Natural killer cell (primary cell): ENCODE measurements around the gene IFNL4. TPM values are rescaled to one million over a fixed set of nuclear protein-coding genes. Genes with fewer than 3 reads are reported as not detected.

Experiments used
- ATAC-seq, 3 donors: fragments of 150-1000 bp in 2 of 3; fragments of 200-7000 bp in 1 of 3; cut with Tn5 transposase; 1 replicate in 1 of 3; 2 replicates in 2 of 3; pipeline ENCODE4 v1.10.0; 2021; ENCODE audit warnings: mild to moderate bottlenecking in 2 of 3, moderate library complexity in 2 of 3
- DNase-seq, 2 donors: peaks; one replicate each; pipeline versions ENCODE4 v3.0.0 to v3.0.0-alpha.2; 2013 to 2021; ENCODE audit warnings: mixed read lengths in 1 of 2
- H3K27ac ChIP-seq: one replicate; pipeline ENCODE4 v1.5.1; 2013; ENCODE audit warnings: mild to moderate bottlenecking, low read length
- H3K27me3 ChIP-seq: one replicate; pipeline ENCODE4 v1.6.1; 2013; ENCODE audit warnings: low read length; ENCODE audit not compliant: control insufficient read depth, insufficient read depth
- H3K36me3 ChIP-seq: one replicate; pipeline ENCODE4 v1.6.1; 2013; ENCODE audit warnings: low read length; ENCODE audit not compliant: control insufficient read depth, insufficient read depth
- H3K4me1 ChIP-seq: one replicate; pipeline ENCODE4 v1.6.1; 2013; ENCODE audit warnings: low read length; ENCODE audit not compliant: control insufficient read depth, insufficient read depth
- H3K4me3 ChIP-seq: one replicate; pipeline ENCODE4 v1.5.1; 2013; ENCODE audit warnings: low read length
- H3K9me3 ChIP-seq: one replicate; pipeline ENCODE4 v1.6.1; 2013; ENCODE audit warnings: low read length; ENCODE audit not compliant: control insufficient read depth, insufficient read depth
- H3K27ac Mint-ChIP-seq, 2 donors: one replicate each; pipeline ENCODE4 v1.8.0; 2022; ENCODE audit warnings: mild to moderate bottlenecking in 2 of 2, mixed read lengths in 2 of 2, moderate library complexity in 1 of 2
- H3K27me3 Mint-ChIP-seq, 2 donors: one replicate each; pipeline ENCODE4 v1.8.0; 2022; ENCODE audit warnings: low read depth in 2 of 2, mixed read lengths in 2 of 2
- H3K36me3 Mint-ChIP-seq: one replicate; pipeline ENCODE4 v1.8.0; 2022; ENCODE audit warnings: mixed read lengths
- H3K4me1 Mint-ChIP-seq, 2 donors: one replicate each; pipeline ENCODE4 v1.8.0; 2022; ENCODE audit warnings: mixed read lengths in 2 of 2
- H3K4me3 Mint-ChIP-seq: one replicate; pipeline ENCODE4 v1.8.0; 2022; ENCODE audit warnings: mild to moderate bottlenecking, moderate library complexity, mixed read lengths
- H3K9me3 Mint-ChIP-seq, 2 donors: one replicate each; pipeline ENCODE4 v1.8.0; 2022; ENCODE audit warnings: mixed read lengths in 2 of 2
- CTCF ChIP-seq: fragments of 200-600 bp; IDR thresholded peaks from one replicate; pipeline ENCODE4 v1.8.0; 2022; ENCODE audit warnings: antibody characterized with exemption
- WGBS: methylation state at CpG from one replicate; pipeline ENCODE4 v1.1.7; 2013; ENCODE audit warnings: missing lambda C conversion rate; ENCODE audit not compliant: insufficient coverage; 5-methylcytosine and 5-hydroxymethylcytosine counted together
- intact Hi-C: fragments of 100-400 bp; cut with micrococcal nuclease; formaldehyde crosslinking; loops from one replicate; pipeline ENCODE4 v1.14.2; 2022
- total RNA-seq, 4 donors: library from RNA; stranded (reverse); fragments of 120-200 nt in 1 of 4; gene quantifications; one replicate each; pipeline versions ENCODE4 v1.2.3 to v1.2.4, GENCODE V29; 2013 to 2022

IFNL4 gene
- total RNA-seq, 3 donors from 2014 or later (not counting 1 experiment from before 2014, with no cell fraction given), result not detected

- Histone ChIP-seq H3K9me3 (no peaks in the 10 kb centered on the region), H3K4me1 (no peaks in the 10 kb centered on the region), H3K27me3 (peaks cover 10% of the 10 kb centered on the region), H3K36me3 (no peaks in the 10 kb centered on the region), H3K27ac (no peak overlapping the region), H3K4me3 (no peak overlapping the region)
- intact Hi-C loops, result no loop called here
- no peaks in the 10 kb centered on the region for H3K9me3 Mint-ChIP-seq
- DNase-seq (no peak), ATAC-seq (no peak)
- H3K4me3 Mint-ChIP-seq, result no peak overlapping the region
- H3K36me3 Mint-ChIP-seq, result no peaks in the 10 kb centered on the region
- peaks cover 15% of the 10 kb centered on the region in 2 donors for H3K27me3 Mint-ChIP-seq
- TF ChIP-seq CTCF, result no peak
- no peak overlapping the region for H3K27ac Mint-ChIP-seq
- H3K4me1 Mint-ChIP-seq, result no peaks in the 10 kb centered on the region
- 86% methylated on average over 9 of the region's 9 CpGs for WGBS
These were observed 40.4 kb downstream of the IFNL4 start for GRCh38 chr19:39208175-39208795.

GRCh38 chr19:39207293-39207836 lies 41.3 kb downstream of the IFNL4 start:
- H3K27me3 Mint-ChIP-seq, result peaks cover 20 to 21% of the 10 kb centered on the region in 2 donors
- no peak for DNase-seq
- WGBS, result 78% methylated on average over 3 of the region's 6 CpGs
- no peak overlapping the region for H3K27ac Mint-ChIP-seq
- H3K4me3 Mint-ChIP-seq, result no peak overlapping the region
- H3K36me3 Mint-ChIP-seq, result no peaks in the 10 kb centered on the region
- Histone ChIP-seq H3K27ac (no peak overlapping the region), H3K9me3 (no peaks in the 10 kb centered on the region), H3K27me3 (peaks cover 16% of the 10 kb centered on the region), H3K4me3 (no peak overlapping the region), H3K36me3 (no peaks in the 10 kb centered on the region), H3K4me1 (no peaks in the 10 kb centered on the region)
- intact Hi-C loops, result no loop called here
- no peak for ATAC-seq
- TF ChIP-seq CTCF, result no peak
- H3K4me1 Mint-ChIP-seq, result no peaks in the 10 kb centered on the region
- H3K9me3 Mint-ChIP-seq, result no peaks in the 10 kb centered on the region

- TF ChIP-seq CTCF, result no peak
- DNase-seq (no peak), ATAC-seq (no peak)
- Histone ChIP-seq H3K4me3 (no peak overlapping the region), H3K9me3 (no peaks in the 10 kb centered on the region), H3K27me3 (peaks cover 21% of the 10 kb centered on the region), H3K36me3 (no peaks in the 10 kb centered on the region), H3K27ac (no peak overlapping the region), H3K4me1 (no peaks in the 10 kb centered on the region)
- no peak overlapping the region for H3K4me3 Mint-ChIP-seq
- H3K36me3 Mint-ChIP-seq, result no peaks in the 10 kb centered on the region
- WGBS, result 89% methylated on average over 6 of the region's 6 CpGs
- H3K27me3 Mint-ChIP-seq, result peaks cover 28 to 31% of the 10 kb centered on the region in 2 donors
- intact Hi-C loops, result no loop called here
- no peak overlapping the region for H3K27ac Mint-ChIP-seq
- no peaks in the 10 kb centered on the region for H3K9me3 Mint-ChIP-seq
- no peaks in the 10 kb centered on the region for H3K4me1 Mint-ChIP-seq
These were observed 42.5 kb downstream of the IFNL4 start for GRCh38 chr19:39206122-39206521.

GRCh38 chr19:39205449-39205764 lies 43.2 kb downstream of the IFNL4 start:
- Histone ChIP-seq H3K36me3 (no peaks in the 10 kb centered on the region), H3K9me3 (no peaks in the 10 kb centered on the region), H3K4me3 (no peak overlapping the region), H3K4me1 (no peaks in the 10 kb centered on the region), H3K27ac (no peak overlapping the region), H3K27me3 (peaks cover 21% of the 10 kb centered on the region)
- DNase-seq, result no peak
- no peak for ATAC-seq
- no CpG with 5 or more reads among the region's 3 CpGs for WGBS
- Mint-ChIP-seq H3K4me1 (no peaks in the 10 kb centered on the region), H3K9me3 (no peaks in the 10 kb centered on the region), H3K27me3 (peaks cover 35 to 38% of the 10 kb centered on the region in 2 donors), H3K4me3 (no peak overlapping the region), H3K36me3 (no peaks in the 10 kb centered on the region), H3K27ac (no peak overlapping the region)
- intact Hi-C loops, result no loop called here
- no peak for TF ChIP-seq CTCF
